Measurements from ENCODE around the gene CAV2.

The CAV2 gene

GRCh38 chr7:116553168-116553964, 53.8 kb downstream of the CAV2 start:
- TF ChIP-seq ZFX (IDR thresholded peaks at IDR 0.05; ENCODE audit: borderline replicate concordance) (no peak), CTCF (IDR thresholded peaks at IDR 0.05) (no peak)
- no peak overlapping the region for H3K27ac ChIP-seq

GRCh38 chr7:116554436-116554835, 54.9 kb downstream of the CAV2 start:
- H3K27ac ChIP-seq = no peak overlapping the region
- TF ChIP-seq CTCF (IDR thresholded peaks at IDR 0.05) (no peak), ZFX (IDR thresholded peaks at IDR 0.05; ENCODE audit: borderline replicate concordance) (no peak)

- H3K27ac ChIP-seq = no peak overlapping the region
- no peak for TF ChIP-seq ZFX (IDR thresholded peaks at IDR 0.05; ENCODE audit: borderline replicate concordance)
- no peak for TF ChIP-seq CTCF (IDR thresholded peaks at IDR 0.05)
Observed at GRCh38 chr7:116554911-116555310, 55.4 kb downstream of the CAV2 start.

- no peak overlapping the region for H3K27ac ChIP-seq
- TF ChIP-seq CTCF (IDR thresholded peaks at IDR 0.05) (no peak), ZFX (IDR thresholded peaks at IDR 0.05; ENCODE audit: borderline replicate concordance) (no peak)
Observed at GRCh38 chr7:116557066-116557585, 57.6 kb downstream of the CAV2 start.

- H3K27ac ChIP-seq = no peak overlapping the region
- TF ChIP-seq ZFX (IDR thresholded peaks at IDR 0.05; ENCODE audit: borderline replicate concordance) = no peak
- TF ChIP-seq CTCF (IDR thresholded peaks at IDR 0.05) = no peak
Observed at GRCh38 chr7:116557901-116558300, 58.4 kb downstream of the CAV2 start.
